Psoas muscle (tissue), 8 donors: ENCODE results near the gene CCDC188. TPM values are rescaled to one million over a fixed set of nuclear protein-coding genes. Genes with fewer than 3 reads are reported as not detected.

Experiments
- ATAC-seq, 4 donors: fragments of 200-7000 bp; cut with Tn5 transposase; one replicate each; pipeline ENCODE4 v1.9.1; 2020; ENCODE audit warnings: moderate library complexity in 3 of 4, mild to moderate bottlenecking in 2 of 4
- DNase-seq, 2 donors: peaks; one replicate each; pipeline ENCODE4 v3.0.0-alpha.2; 2020
- H3K27ac ChIP-seq: fragments of 200-600 bp; one replicate; pipeline ENCODE4 v1.8.0; 2022
- H3K27me3 ChIP-seq, 3 donors: fragments of 200-600 bp in 1 of 3; one replicate each; pipeline versions ENCODE4 v1.6.1 to v1.8.0; 2013 to 2022; ENCODE audit warnings: low read length in 2 of 3, mild to moderate bottlenecking in 2 of 3, moderate library complexity in 1 of 3; ENCODE audit not compliant: insufficient read depth in 3 of 3
- H3K36me3 ChIP-seq, 2 donors: fragments of 200-600 bp in 1 of 2; one replicate each; pipeline versions ENCODE4 v1.6.1 to v1.8.0; 2013 to 2022; ENCODE audit warnings: low read depth in 1 of 2, mild to moderate bottlenecking in 1 of 2, moderate library complexity in 1 of 2; ENCODE audit not compliant: insufficient read depth in 1 of 2
- H3K4me1 ChIP-seq: fragments of 200-600 bp; one replicate; pipeline ENCODE4 v1.8.0; 2022
- H3K4me3 ChIP-seq: fragments of 200-600 bp; one replicate; pipeline ENCODE4 v1.8.0; 2022; ENCODE audit warnings: mild to moderate bottlenecking
- H3K9me3 ChIP-seq: fragments of 200-600 bp; one replicate; pipeline ENCODE4 v1.8.0; 2022
- WGBS, 3 donors: extraction: QIAGEN DNeasy Blood & Tissue Kit; methylation state at CpG; one replicate each; pipeline versions ENCODE4 v1.1.6 to v1.1.7; 2013; 5-methylcytosine and 5-hydroxymethylcytosine counted together
- intact Hi-C, 2 donors: fragments of 100-400 bp; cut with DNase I; formaldehyde crosslinking; loops; one replicate each; pipeline versions ENCODE4 v1.11.0 to v1.14.2; 2022
- polyA plus RNA-seq, 3 donors: library from polyadenylated mRNA; stranded (reverse); fragments of 200-250 nt; gene quantifications; one replicate each; pipeline ENCODE4 v1.2.3, GENCODE V29; 2013
- total RNA-seq, 4 donors: library from RNA; stranded (reverse); fragmentation: NEBNext Ultra II Directional in 2 of 4; extraction: Animal tissue kit (Norgen Biotek cat#: 25700) in 2 of 4; gene quantifications; one replicate each; pipeline versions ENCODE4 v1.2.1 to v1.2.4, GENCODE V29; 2021 to 2023
- TF ChIP-seq, protein P1 (sequence below): fragments of 200-600 bp; IDR thresholded peaks from one replicate; pipeline ENCODE4 v1.8.0; 2022; ENCODE audit warnings: antibody characterized with exemption
- donor health status: healthy with polysubstance abuse.
- donor health status: DM: no; HTN: no; CAD: no; lungs with moderate emphysema.
- donor health status: Bipolar disorder and iron deficiency.
- donor health status: healthy.
- donor health status: DM: yes; HTN: yes; CAD: no.
- donor health status: DM: no; HTN: no; CAD: no.
- donor health status: DM: no; HTN: no; CAD: no.
- donor health status: DM: yes; HTN: yes; CAD: no.

Gene CCDC188
- total and polyA plus RNA-seq, 7 donors = 0.09 to 0.38 (median 0.17) TPM; not detected in 2

DNA sequence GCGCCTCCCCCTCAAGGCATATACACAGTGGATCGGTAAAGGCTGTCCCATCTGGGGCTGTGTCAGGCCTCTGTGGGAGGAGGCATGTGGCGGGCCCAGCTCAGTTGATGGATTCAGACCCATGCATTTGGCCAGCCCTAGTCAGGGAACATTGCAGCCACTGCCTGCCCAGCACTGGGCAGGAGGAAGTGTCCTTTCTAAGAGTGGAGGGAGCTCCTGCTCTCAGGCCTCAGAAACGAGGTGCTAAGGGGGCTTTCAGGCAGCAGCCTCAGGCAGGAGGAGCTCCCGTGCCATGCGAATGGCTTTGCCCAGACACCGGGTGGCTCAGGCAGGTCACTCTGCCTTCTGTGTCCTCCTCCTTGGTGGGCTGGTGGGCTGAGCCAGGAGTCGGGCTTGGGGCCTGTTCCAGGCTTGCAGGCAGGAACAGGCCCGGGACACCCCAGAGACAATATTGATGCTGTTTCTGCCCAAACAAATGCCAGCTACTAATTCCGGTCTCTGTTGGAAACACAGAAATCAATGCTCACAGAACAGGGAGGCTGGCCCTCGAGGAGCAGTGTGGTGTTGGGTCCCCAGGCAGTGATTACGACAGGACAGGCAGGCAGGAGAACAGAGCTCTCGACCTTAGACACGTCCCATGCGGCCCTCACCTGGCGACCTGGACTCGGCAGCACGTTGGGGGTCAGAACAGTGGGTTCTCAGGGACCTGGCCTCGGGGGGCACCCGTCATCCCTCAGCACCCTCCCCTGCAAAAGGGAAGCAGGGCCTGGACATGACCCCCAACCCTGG, 42.3 kb upstream of the CCDC188 start:
- TF ChIP-seq, protein P1, sequence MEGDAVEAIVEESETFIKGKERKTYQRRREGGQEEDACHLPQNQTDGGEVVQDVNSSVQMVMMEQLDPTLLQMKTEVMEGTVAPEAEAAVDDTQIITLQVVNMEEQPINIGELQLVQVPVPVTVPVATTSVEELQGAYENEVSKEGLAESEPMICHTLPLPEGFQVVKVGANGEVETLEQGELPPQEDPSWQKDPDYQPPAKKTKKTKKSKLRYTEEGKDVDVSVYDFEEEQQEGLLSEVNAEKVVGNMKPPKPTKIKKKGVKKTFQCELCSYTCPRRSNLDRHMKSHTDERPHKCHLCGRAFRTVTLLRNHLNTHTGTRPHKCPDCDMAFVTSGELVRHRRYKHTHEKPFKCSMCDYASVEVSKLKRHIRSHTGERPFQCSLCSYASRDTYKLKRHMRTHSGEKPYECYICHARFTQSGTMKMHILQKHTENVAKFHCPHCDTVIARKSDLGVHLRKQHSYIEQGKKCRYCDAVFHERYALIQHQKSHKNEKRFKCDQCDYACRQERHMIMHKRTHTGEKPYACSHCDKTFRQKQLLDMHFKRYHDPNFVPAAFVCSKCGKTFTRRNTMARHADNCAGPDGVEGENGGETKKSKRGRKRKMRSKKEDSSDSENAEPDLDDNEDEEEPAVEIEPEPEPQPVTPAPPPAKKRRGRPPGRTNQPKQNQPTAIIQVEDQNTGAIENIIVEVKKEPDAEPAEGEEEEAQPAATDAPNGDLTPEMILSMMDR = no peak
- Histone ChIP-seq H3K4me3 (no peak overlapping the region), H3K27ac (no peak overlapping the region), H3K9me3 (no peaks in the 10 kb centered on the region), H3K36me3 (no peaks in the 10 kb centered on the region), H3K4me1 (no peaks in the 10 kb centered on the region), H3K27me3 (no peaks in the 10 kb centered on the region)
- no peak for ATAC-seq
- intact Hi-C loops = no loop called here
- WGBS, 3 donors = 85 to 86% (median 86%) methylated on average over 20 of the region's 20 CpGs
- DNase-seq = no peak

DNA sequence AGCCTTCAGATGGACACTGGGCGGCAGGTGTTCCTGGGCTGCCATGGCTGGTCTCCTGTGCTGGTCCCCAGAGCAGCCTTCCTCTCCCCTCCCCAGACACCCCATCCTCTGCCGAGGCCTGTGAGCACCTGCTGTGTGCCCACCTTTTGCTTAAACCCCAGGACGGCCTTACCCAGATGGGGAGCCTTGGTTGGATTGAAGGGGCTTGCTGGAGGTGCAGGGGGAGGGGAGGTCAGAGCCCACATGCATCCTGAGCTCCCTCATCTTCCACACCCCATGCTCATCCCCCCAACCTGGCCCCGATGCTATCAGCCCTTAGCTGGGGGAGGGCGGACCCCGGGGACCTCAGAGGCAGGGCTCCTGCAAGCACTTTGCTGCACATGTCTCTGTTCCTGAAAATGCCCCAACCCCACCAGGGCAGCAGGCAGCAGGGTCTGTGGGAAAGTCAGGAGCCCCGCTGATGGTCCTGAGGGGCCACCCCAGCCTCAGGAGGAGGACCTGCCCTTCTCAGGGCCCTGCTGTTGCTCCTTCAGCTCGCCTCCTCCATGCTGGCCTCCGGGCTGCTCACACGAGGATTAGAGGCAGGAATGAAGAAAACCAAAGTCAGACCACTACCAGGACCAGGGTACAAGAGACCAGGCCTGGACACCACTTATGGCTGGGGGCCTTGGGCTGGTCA, 41.6 kb upstream of the CCDC188 start:
- no peaks in the 10 kb centered on the region for H3K36me3 ChIP-seq
- no peak overlapping the region for H3K27ac ChIP-seq
- DNase-seq (no peak), ATAC-seq (peak in 1 of 4 donors; percentile 17)
- intact Hi-C loops = no loop called here
- no peaks in the 10 kb centered on the region for H3K4me1 ChIP-seq
- WGBS, 3 donors = 90 to 93% (median 91%) methylated on average over 8 to 10 of the region's 10 CpGs
- no peaks in the 10 kb centered on the region for H3K9me3 ChIP-seq
- H3K4me3 ChIP-seq = no peak overlapping the region
- H3K27me3 ChIP-seq = no peaks in the 10 kb centered on the region
- TF ChIP-seq, protein P1 = no peak

DNA sequence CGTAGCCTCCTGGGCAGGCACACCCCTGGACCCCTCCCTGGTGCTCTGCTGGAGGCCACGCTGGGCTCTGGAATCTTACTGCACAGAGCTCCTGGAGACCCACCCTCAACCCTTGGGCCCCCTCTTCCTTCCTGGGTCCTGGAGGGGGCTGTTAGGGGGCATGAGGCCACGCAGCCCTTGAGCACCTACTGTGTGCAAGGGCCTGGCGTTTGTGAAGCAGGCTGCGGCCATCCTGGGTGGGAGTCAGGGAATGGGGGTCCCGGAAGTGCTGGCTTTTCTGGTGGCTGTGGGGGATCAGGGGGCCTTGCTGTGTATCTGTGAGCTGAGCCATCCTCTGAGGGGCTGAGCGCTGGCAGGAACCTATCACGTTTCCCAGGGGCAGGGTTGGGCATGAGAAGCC, 40.9 kb upstream of the CCDC188 start:
- TF ChIP-seq, protein P1 = no peak
- DNase-seq = no peak
- intact Hi-C loops = no loop called here
- Histone ChIP-seq H3K4me1 (no peaks in the 10 kb centered on the region), H3K27me3 (no peaks in the 10 kb centered on the region), H3K4me3 (no peak overlapping the region), H3K27ac (no peak overlapping the region), H3K9me3 (no peaks in the 10 kb centered on the region), H3K36me3 (no peaks in the 10 kb centered on the region)
- no peak for ATAC-seq
- WGBS, 3 donors = 86 to 92% (median 89%) methylated on average over 8 of the region's 8 CpGs

GRCh38 chr22:20191000-20191515, 40.2 kb upstream of the CCDC188 start:
- ATAC-seq = no peak

More at GRCh38 chr22:20191000-20191515, 40.2 kb upstream of the CCDC188 start:
- intact Hi-C loops = no loop called here
- Histone ChIP-seq H3K4me3 (no peak overlapping the region), H3K27me3 (no peaks in the 10 kb centered on the region), H3K27ac (no peak overlapping the region), H3K36me3 (no peaks in the 10 kb centered on the region), H3K9me3 (no peaks in the 10 kb centered on the region), H3K4me1 (no peaks in the 10 kb centered on the region)
- WGBS, 3 donors = 69 to 80% (median 76%) methylated on average over 10 of the region's 10 CpGs
- DNase-seq = no peak
- TF ChIP-seq, protein P1 = no peak
